ENCODE data around the gene ASPHD2. TPM values are rescaled to one million over a fixed set of nuclear protein-coding genes. Genes with fewer than 3 reads are reported as not detected.
"Not testable (repeated sequence)": the region's sequence is repeated elsewhere in the genome, so short reads cannot be mapped to it uniquely, and the experiment has no call there.

Gene ASPHD2
- total and polyA plus RNA-seq, 3 experiments from 2014 or later, result 4.1 to 14.2 (median 13.1) TPM

DNA sequence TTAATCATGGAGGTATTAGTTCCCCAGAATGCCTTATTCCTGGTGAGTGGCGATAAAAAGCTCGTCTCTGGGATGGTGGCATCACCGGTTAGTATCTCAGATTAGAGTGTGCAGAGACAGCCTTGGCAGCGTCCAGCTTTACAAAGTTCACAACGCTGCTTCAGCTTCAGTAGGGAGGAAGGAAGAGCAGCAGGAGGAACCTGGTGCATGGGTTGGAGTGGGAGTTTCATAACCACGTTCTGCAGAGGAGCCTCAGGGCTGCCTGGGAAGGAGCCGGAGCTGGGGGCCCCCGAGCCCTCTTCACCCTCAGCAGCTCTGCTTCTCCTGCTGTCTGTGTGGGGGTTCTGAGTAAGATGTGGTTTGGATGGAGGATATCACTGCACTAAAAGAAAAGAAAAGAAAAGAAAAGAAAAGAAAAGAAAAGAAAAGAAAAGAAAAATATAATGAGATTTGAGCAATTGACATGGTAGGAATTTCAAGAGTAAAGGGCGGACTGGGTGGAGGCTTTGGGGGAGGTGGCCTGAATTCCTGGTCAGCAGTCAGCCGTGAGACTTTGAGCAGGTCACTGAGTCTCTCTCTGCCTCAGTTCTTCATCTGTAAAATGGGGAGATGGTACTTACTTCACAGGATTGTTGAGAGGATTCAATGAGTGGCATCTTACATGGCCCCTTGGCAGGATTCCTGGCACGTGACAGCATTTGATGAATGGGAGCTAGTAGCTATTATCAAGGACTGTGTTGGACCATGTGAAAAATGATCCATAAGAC lies 6.5 kb downstream of the ASPHD2 start:
- ChIA-PET CTCF (interaction anchor here (0.6 kb wide), 1 partner anchor 128 kb away, joined by 3 read pairs; no protein-coding TSS in a partner anchor), POLR2A (interaction anchor here (0.7 kb wide), 1 partner anchor 12 kb away, joined by 3 read pairs; no protein-coding TSS in a partner anchor)
- Mint-ChIP-seq H3K36me3 (peaks cover 0 to 37% (median 4%) of the 10 kb centered on the region in 3 donors), H3K4me3 (no peak overlapping the region), H3K4me1 (peaks cover 30 to 51% (median 39%) of the 10 kb centered on the region in 3 donors), H3K9me3 (no peaks in the 10 kb centered on the region), H3K27me3 (no peaks in the 10 kb centered on the region), H3K27ac (no peak overlapping the region)
- no peak overlapping the region for H3K27ac ChIP-seq (ENCODE audit: low read depth, low read length)
- no peak for DNase-seq
- H3K9me3 ChIP-seq (ENCODE audit: low read length), result no peaks in the 10 kb centered on the region
- peaks cover 13% of the 10 kb centered on the region for H3K36me3 ChIP-seq (ENCODE audit: insufficient read depth, low read length)
- no peaks in the 10 kb centered on the region for H3K27me3 ChIP-seq (ENCODE audit: insufficient read depth, low read length, poor library complexity, severe bottlenecking)
- H3K4me3 ChIP-seq (ENCODE audit: low read length), result no peak overlapping the region
- peaks cover 6% of the 10 kb centered on the region for H3K4me1 ChIP-seq (ENCODE audit: insufficient read depth, low read length)

DNA sequence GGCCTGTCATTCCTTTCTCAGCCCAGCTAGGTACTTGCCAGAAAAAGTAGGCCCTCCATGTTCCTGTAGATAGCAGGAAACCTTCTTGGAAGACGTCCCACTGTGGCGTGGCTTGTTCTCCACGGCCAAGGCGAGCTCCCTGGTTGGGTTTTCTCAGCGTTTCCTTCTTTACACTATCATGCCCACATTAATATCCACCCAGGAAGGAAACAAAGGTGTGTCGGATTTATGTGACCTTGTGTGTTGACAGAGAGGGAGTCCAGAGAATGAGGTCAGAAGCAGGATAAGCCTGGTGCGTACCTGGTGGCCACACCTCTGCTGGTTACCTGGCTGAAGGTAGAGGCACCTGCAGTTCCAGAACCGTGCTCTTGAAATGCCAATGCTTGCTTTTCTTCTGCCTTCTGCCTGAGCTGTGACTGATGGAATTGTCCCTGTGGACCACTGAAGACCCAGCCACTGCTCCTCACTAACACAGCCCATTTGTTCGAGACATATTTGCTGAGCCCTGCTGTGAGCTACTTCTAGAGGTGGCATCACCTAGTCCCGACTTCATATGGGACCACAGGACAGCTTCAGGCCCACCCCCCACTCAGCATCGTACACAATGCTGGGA lies 7.9 kb downstream of the ASPHD2 start:
- Mint-ChIP-seq H3K36me3 (peaks cover 0 to 40% (median 4%) of the 10 kb centered on the region in 3 donors), H3K4me1 (peaks cover 21 to 44% (median 29%) of the 10 kb centered on the region in 3 donors), H3K27me3 (no peaks in the 10 kb centered on the region), H3K27ac (peak overlapping the region in 3 of 8 donors; percentile 17 to 47 (median 32)), H3K9me3 (no peaks in the 10 kb centered on the region), H3K4me3 (no peak overlapping the region)
- no peak overlapping the region for H3K4me3 ChIP-seq (ENCODE audit: low read length)
- no peak for DNase-seq
- peaks cover 13% of the 10 kb centered on the region for H3K36me3 ChIP-seq (ENCODE audit: insufficient read depth, low read length)
- no peaks in the 10 kb centered on the region for H3K27me3 ChIP-seq (ENCODE audit: insufficient read depth, low read length, poor library complexity, severe bottlenecking)
- no peaks in the 10 kb centered on the region for H3K9me3 ChIP-seq (ENCODE audit: low read length)
- ChIA-PET CTCF (interaction anchor here (0.7 kb wide), 1 partner anchor 24 kb away, joined by 3 read pairs; no protein-coding TSS in a partner anchor), POLR2A (interaction anchor here (0.5 kb wide), 1 partner anchor 9 kb away, joined by 3 read pairs; no protein-coding TSS in a partner anchor)
- H3K4me1 ChIP-seq (ENCODE audit: insufficient read depth, low read length), result no peaks in the 10 kb centered on the region
- no peak overlapping the region for H3K27ac ChIP-seq (ENCODE audit: low read depth, low read length)

DNA sequence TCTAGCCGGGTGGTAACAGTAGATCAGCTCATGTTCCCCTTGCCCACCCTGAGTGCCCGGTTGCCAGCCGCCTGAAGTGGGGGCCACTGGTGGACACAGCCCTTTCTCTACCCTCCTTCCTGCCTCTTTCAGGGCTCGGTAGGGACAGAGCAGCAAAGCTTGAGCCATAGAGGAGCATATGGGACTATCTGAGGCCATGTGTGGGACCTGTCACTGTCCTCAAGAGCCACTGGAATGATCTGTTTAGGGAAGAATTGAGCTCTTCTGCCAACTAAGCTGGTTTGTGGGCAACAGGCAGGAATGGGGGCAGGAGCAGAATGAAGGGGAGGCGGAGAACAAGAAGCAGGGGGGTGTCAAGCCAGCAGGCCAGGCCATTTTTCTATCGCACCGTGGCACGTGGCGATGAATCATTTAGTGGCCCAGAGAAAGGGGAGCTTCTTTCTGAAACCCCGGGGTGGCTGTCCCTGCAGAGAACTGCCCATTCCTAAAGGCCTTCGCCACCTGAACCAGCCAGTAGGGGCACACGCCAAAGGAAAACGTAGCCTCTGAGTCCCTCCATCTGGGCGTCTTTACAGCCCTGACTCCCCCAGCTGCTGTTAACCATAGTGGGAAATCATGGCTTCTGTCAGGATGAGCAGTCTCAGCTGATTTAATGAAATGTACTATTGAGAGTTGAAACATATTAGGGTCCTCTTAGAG lies 8.8 kb downstream of the ASPHD2 start:
- no peak overlapping the region for H3K4me3 ChIP-seq (ENCODE audit: low read length)
- no peaks in the 10 kb centered on the region for H3K4me1 ChIP-seq (ENCODE audit: insufficient read depth, low read length)
- POLR2A ChIA-PET, result no interaction called here
- no peaks in the 10 kb centered on the region for H3K27me3 ChIP-seq (ENCODE audit: insufficient read depth, low read length, poor library complexity, severe bottlenecking)
- Mint-ChIP-seq H3K4me1 (peaks cover 21 to 37% (median 26%) of the 10 kb centered on the region in 3 donors), H3K36me3 (peaks cover 0 to 44% (median 4%) of the 10 kb centered on the region in 3 donors), H3K9me3 (no peaks in the 10 kb centered on the region), H3K27me3 (no peaks in the 10 kb centered on the region), H3K4me3 (no peak overlapping the region), H3K27ac (peak overlapping the region in 1 of 8 donors; percentile 47)
- peaks cover 13% of the 10 kb centered on the region for H3K36me3 ChIP-seq (ENCODE audit: insufficient read depth, low read length)
- no peak overlapping the region for H3K27ac ChIP-seq (ENCODE audit: low read depth, low read length)
- no peaks in the 10 kb centered on the region for H3K9me3 ChIP-seq (ENCODE audit: low read length)
- CTCF ChIA-PET, result interaction anchor here (0.7 kb wide), 1 partner anchor 23 kb away, joined by 3 read pairs; no protein-coding TSS in a partner anchor
- no peak for DNase-seq

DNA sequence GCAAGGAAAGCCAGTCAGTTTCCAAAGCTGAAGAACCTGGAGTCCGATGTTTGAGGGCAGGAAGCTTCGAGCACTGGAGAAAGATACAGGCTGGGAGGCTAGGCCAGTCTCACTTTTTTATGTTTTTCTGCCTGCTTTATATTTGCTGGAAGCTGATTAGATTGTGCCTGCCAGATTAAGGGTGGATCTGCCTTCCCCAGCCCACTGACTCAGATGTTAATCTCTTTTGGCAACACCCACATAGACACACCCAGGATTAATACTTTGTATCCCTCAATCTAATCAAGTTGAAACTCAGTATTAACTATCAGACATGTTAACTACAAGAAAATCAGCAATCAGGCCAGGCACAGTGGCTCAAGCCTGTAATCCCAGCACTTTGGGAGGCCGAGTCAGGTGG lies 9.7 kb downstream of the ASPHD2 start:
- H3K27me3 Mint-ChIP-seq; H3K4me3 ChIP-seq (ENCODE audit: low read length); H3K9me3 Mint-ChIP-seq; H3K27ac ChIP-seq (ENCODE audit: low read depth, low read length); H3K4me1 ChIP-seq (ENCODE audit: insufficient read depth, low read length); POLR2A ChIA-PET; H3K9me3 ChIP-seq (ENCODE audit: low read length); H3K4me3 Mint-ChIP-seq; H3K27me3 ChIP-seq (ENCODE audit: insufficient read depth, low read length, poor library complexity, severe bottlenecking); CTCF ChIA-PET; DNase-seq: not testable (repeated sequence)
- H3K36me3 ChIP-seq (ENCODE audit: insufficient read depth, low read length), result peaks cover 13% of the 10 kb centered on the region
- H3K36me3 Mint-ChIP-seq, result peaks cover 0 to 44% (median 4%) of the 10 kb centered on the region in 3 donors
- H3K4me1 Mint-ChIP-seq, result peaks cover 21 to 34% (median 26%) of the 10 kb centered on the region in 3 donors
- peak overlapping the region in 2 of 8 donors; percentile 14 to 54 for H3K27ac Mint-ChIP-seq

DNA sequence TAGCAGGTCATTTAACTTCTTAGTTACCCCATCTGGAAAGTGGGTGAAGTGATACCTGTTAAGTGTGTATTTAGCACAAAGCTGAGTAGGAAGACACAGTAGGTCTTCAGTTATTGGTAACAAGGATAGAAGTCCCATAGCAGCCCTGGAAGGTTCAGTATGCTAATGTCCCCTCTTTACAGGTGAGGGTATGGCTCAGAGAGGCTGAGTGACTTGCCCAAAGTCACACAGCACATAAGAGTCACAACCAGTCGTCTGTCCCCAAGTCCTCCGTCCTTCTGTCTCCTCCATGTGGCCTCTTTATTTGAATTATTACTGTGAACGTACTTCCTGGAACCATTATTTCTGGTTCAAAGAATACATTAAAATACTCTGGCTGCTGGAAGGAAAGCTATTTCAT lies 10.5 kb downstream of the ASPHD2 start:
- no peaks in the 10 kb centered on the region for H3K9me3 ChIP-seq (ENCODE audit: low read length)
- H3K4me1 Mint-ChIP-seq, result peaks cover 21 to 34% (median 26%) of the 10 kb centered on the region in 3 donors
- peaks cover 5% of the 10 kb centered on the region for H3K36me3 ChIP-seq (ENCODE audit: insufficient read depth, low read length)
- no peak overlapping the region for H3K4me3 Mint-ChIP-seq
- no peak overlapping the region for H3K4me3 ChIP-seq (ENCODE audit: low read length)
- POLR2A ChIA-PET, result interaction anchor here (0.6 kb wide), 1 partner anchor 64 kb away, joined by 3 read pairs; no protein-coding TSS in a partner anchor
- H3K36me3 Mint-ChIP-seq, result peaks cover 0 to 43% (median 6%) of the 10 kb centered on the region in 3 donors
- H3K27ac Mint-ChIP-seq, result no peak overlapping the region
- CTCF ChIA-PET, result no interaction called here
- no peaks in the 10 kb centered on the region for H3K9me3 Mint-ChIP-seq
- H3K27ac ChIP-seq (ENCODE audit: low read depth, low read length), result no peak overlapping the region
- no peak for DNase-seq
- H3K27me3 Mint-ChIP-seq, result no peaks in the 10 kb centered on the region
- H3K27me3 ChIP-seq (ENCODE audit: insufficient read depth, low read length, poor library complexity, severe bottlenecking), result no peaks in the 10 kb centered on the region
- H3K4me1 ChIP-seq (ENCODE audit: insufficient read depth, low read length), result no peaks in the 10 kb centered on the region

DNA sequence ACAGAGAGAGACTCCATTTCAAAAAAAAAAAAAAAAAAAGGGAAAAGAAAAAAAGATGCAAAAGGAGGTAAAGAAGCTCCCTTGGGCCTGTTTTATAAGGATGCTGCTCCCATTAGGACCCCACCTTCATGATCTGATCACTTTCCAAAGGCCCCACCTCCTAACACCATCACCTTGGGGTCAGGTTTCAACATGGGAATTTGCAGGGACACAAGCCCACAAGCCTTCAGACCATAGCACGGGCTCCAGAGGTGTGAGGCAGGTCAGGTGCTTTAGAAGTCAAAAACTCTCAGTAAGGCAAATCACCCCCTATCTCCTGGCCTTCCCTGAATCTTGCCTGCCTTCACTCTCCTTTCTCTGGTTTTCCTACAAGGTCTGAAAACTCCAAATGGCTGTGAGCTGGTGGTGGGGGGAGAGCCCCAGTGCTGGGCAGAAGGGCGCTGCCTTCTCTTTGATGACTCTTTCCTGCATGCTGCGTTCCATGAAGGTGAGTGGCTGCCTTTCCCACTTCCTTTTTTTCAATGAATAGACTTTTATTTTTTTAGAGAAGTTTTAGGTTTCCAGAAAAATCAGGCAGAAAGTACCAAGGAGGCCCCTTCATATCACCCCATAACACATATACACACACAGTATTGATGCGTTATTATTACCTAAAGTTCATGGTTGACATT lies 13.2 kb downstream of the ASPHD2 start:
- Histone ChIP-seq H3K36me3 (ENCODE audit: insufficient read depth, low read length) (no peaks in the 10 kb centered on the region), H3K27me3 (ENCODE audit: insufficient read depth, low read length, poor library complexity, severe bottlenecking) (no peaks in the 10 kb centered on the region), H3K4me3 (ENCODE audit: low read length) (no peak overlapping the region), H3K27ac (ENCODE audit: low read depth, low read length) (no peak overlapping the region), H3K9me3 (ENCODE audit: low read length) (no peaks in the 10 kb centered on the region), H3K4me1 (ENCODE audit: insufficient read depth, low read length) (no peaks in the 10 kb centered on the region)
- ChIA-PET POLR2A (no interaction called here), CTCF (no interaction called here)
- H3K27me3 Mint-ChIP-seq, result no peaks in the 10 kb centered on the region
- no peaks in the 10 kb centered on the region for H3K9me3 Mint-ChIP-seq
- DNase-seq, result no peak
- H3K4me3 Mint-ChIP-seq, result no peak overlapping the region
- peaks cover 2 to 9% (median 2%) of the 10 kb centered on the region in 3 donors for H3K4me1 Mint-ChIP-seq
- peaks cover 0 to 34% (median 6%) of the 10 kb centered on the region in 3 donors for H3K36me3 Mint-ChIP-seq
- peak overlapping the region in 3 of 8 donors; percentile 17 to 38 (median 29) for H3K27ac Mint-ChIP-seq

DNA sequence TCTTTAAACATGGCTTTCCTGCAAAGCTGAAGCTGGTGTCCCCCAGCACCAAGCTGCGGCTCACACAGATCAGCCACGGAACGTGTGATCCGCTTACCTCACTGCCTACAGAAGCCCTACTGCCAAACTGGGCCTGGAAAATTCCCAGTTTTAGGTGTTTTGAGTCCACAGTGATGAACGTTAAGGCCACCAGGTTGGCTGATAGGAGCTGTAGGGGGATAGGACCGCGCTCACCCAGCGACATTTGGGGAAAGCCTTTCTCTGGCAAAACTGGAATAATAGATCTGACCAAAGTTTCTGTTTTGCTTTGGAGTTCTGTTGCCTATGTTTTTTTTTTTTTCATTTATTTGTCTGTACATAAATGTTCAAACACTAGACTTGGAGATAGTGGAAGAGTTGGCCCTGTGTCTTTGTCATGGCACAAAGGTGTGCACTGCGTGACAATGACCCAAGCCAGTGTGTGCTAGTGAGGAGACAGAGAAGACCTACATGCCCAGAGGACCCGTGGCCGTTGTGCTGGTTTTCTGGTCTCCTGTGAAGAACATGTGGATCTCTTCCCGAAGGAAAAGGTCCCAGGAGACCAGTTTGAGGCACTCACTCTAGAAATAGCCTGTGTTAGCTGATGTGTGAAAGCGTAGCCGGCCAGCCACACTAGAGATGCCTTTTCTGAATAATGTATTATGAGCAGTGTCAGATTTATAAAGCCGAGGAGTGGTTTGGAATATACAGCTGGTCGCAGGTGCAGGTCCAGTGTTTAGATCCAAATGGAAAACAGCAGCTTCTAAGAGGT lies 15.0 kb downstream of the ASPHD2 start:
- Mint-ChIP-seq H3K4me1 (peaks cover 0 to 4% (median 0%) of the 10 kb centered on the region in 3 donors), H3K36me3 (peaks cover 0 to 29% (median 6%) of the 10 kb centered on the region in 3 donors), H3K27me3 (no peaks in the 10 kb centered on the region), H3K27ac (no peak overlapping the region), H3K4me3 (no peak overlapping the region), H3K9me3 (no peaks in the 10 kb centered on the region)
- Histone ChIP-seq H3K27me3 (ENCODE audit: insufficient read depth, low read length, poor library complexity, severe bottlenecking) (no peaks in the 10 kb centered on the region), H3K4me3 (ENCODE audit: low read length) (no peak overlapping the region), H3K27ac (ENCODE audit: low read depth, low read length) (no peak overlapping the region), H3K9me3 (ENCODE audit: low read length) (no peaks in the 10 kb centered on the region), H3K36me3 (ENCODE audit: insufficient read depth, low read length) (no peaks in the 10 kb centered on the region), H3K4me1 (ENCODE audit: insufficient read depth, low read length) (no peaks in the 10 kb centered on the region)
- ChIA-PET CTCF (no interaction called here), POLR2A (no interaction called here)
- no peak for DNase-seq

Data from CD8-positive, alpha-beta memory T cell (primary cell).